HepG2 (cell line): ENCODE data around the gene CFAP46.

ENCODE experiments used
- EP300 ChIP-seq, 3 experiments: sonication (generic) in 1 of 3; formaldehyde crosslinking in 1 of 3; IDR thresholded peaks; 2 replicates each; pipeline versions ENCODE4 v1.5.1 to v1.6.1; 2011 to 2020; ENCODE audit warnings: low read depth in 2 of 3, low read length in 2 of 3, borderline replicate concordance in 1 of 3, improper control_type of control experiment in 1 of 3, mild to moderate bottlenecking in 1 of 3, missing genetic modification reagents in 1 of 3, moderate library complexity in 1 of 3
- NFE2L2 ChIP-seq: fragments of 150-350 bp; IDR thresholded peaks from 2 replicates; pipeline ENCODE4 v1.6.1; 2014; ENCODE audit warnings: low read length
- POLR2AphosphoS5 ChIP-seq: IDR thresholded peaks from 2 replicates; pipeline ENCODE4 v1.6.1; 2012; ENCODE audit warnings: low read depth, low read length
- TCF7 ChIP-seq: sonication (generic); IDR thresholded peaks from 2 replicates; pipeline ENCODE4 v1.6.1; 2016; ENCODE audit warnings: antibody characterized with exemption, low read depth
- ZNF256 ChIP-seq: sonication (generic); formaldehyde crosslinking; conservative IDR thresholded peaks from 2 replicates; pipeline ENCODE4 v1.4.0; 2020; ENCODE audit warnings: missing genetic modification reagents
- ZNF274 ChIP-seq: sonication (generic); formaldehyde crosslinking; IDR thresholded peaks from 2 replicates; pipeline ENCODE4 v1.5.1; 2020; ENCODE audit warnings: mild to moderate bottlenecking, missing genetic modification reagents
- ZNF3 ChIP-seq: IDR thresholded peaks from 2 replicates; pipeline ENCODE4 v1.7.0; 2017; ENCODE audit warnings: inconsistent platforms
- TF ChIP-seq, protein P1 (sequence below): sonication (generic); formaldehyde crosslinking; IDR thresholded peaks from 2 replicates; pipeline ENCODE4 v1.5.0; 2020; ENCODE audit warnings: mild to moderate bottlenecking, missing genetic modification reagents, moderate library complexity

DNA sequence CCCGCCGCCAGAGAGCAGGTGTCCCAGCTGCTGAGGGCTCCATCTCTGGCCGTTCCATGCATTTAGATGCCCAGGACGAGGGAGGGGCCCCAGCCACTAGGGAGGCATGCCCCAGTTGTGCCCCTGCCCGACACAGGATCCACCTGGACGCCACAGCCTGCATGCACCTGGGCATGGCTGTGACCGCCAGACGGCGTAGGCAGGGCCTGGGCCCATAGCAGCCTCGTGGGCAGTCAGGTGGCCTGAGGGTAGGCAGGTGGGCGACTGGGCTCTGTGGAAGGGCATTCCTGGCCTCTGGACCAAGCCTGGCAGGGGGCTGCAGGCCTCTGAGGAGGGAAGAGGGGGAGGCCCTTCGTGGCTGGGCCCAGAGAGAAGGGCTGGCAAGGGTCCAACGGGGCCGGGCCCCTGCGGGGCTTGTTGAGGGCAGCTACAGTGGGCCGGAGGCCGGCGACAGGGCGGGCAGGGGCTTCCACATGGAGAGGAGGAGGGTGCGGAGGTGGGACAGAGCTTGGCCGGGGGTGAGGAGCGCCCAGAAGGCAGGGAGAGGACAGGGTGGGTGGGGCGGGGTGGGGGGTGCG lies 80.4 kb downstream of the CFAP46 start:
- no peak for TF ChIP-seq NFE2L2
- no peak for TF ChIP-seq EP300 (IDR thresholded peaks at IDR 0.05; ENCODE audit: low read depth in 2 of 2, low read length in 2 of 2)
- no peak for TF ChIP-seq EP300 (CRISPR knock-in tag; IDR thresholded peaks at IDR 0.05; ENCODE audit: borderline replicate concordance)
- TF ChIP-seq ZNF3 (CRISPR knock-in tag), result no peak
- no peak for TF ChIP-seq ZNF256 (CRISPR knock-in tag)
- no peak for TF ChIP-seq ZNF274 (CRISPR knock-in tag)
- TF ChIP-seq, protein P1, sequence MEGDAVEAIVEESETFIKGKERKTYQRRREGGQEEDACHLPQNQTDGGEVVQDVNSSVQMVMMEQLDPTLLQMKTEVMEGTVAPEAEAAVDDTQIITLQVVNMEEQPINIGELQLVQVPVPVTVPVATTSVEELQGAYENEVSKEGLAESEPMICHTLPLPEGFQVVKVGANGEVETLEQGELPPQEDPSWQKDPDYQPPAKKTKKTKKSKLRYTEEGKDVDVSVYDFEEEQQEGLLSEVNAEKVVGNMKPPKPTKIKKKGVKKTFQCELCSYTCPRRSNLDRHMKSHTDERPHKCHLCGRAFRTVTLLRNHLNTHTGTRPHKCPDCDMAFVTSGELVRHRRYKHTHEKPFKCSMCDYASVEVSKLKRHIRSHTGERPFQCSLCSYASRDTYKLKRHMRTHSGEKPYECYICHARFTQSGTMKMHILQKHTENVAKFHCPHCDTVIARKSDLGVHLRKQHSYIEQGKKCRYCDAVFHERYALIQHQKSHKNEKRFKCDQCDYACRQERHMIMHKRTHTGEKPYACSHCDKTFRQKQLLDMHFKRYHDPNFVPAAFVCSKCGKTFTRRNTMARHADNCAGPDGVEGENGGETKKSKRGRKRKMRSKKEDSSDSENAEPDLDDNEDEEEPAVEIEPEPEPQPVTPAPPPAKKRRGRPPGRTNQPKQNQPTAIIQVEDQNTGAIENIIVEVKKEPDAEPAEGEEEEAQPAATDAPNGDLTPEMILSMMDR (CRISPR knock-in tag), result no peak
- TF ChIP-seq POLR2AphosphoS5, result no peak
- TF ChIP-seq TCF7, result no peak
